HFF-Myc (cell line): ENCODE results near the gene ATG4B.

Experiments used
- DNase-seq: peaks from one replicate; pipeline ENCODE4 v3.0.0-alpha.2; 2011; ENCODE audit warnings: low read depth; ENCODE audit errors: extremely low read depth
- H3K4me3 ChIP-seq: replicated peaks from 2 replicates; pipeline ENCODE4 v1.5.1; 2011; ENCODE audit warnings: low read depth, mild to moderate bottlenecking, control low read depth, low read length
- CTCF ChIP-seq: IDR thresholded peaks from 2 replicates; pipeline ENCODE4 v1.5.1; 2012; ENCODE audit warnings: mild to moderate bottlenecking, low read depth, low read length, control low read depth; ENCODE audit errors: missing control alignments

The ATG4B gene

GRCh38 chr2:241640165-241640795, 2.8 kb downstream of the ATG4B start:
- TF ChIP-seq CTCF: no peak
- no peak for DNase-seq
- no peak overlapping the region for H3K4me3 ChIP-seq

GRCh38 chr2:241641631-241642030, 4.1 kb downstream of the ATG4B start:
- no peak overlapping the region for H3K4me3 ChIP-seq
- no peak for DNase-seq
- no peak for TF ChIP-seq CTCF

- TF ChIP-seq CTCF: no peak
- no peak for DNase-seq
- H3K4me3 ChIP-seq: no peak overlapping the region
Observed at GRCh38 chr2:241645056-241645914, 7.8 kb downstream of the ATG4B start.

GRCh38 chr2:241645915-241646645, 8.6 kb downstream of the ATG4B start:
- DNase-seq: no peak
- H3K4me3 ChIP-seq: no peak overlapping the region

GRCh38 chr2:241648453-241648852, 11.0 kb downstream of the ATG4B start:
- no peak overlapping the region for H3K4me3 ChIP-seq
- TF ChIP-seq CTCF: no peak
- no peak for DNase-seq

More at GRCh38 chr2:241645915-241646645, 8.6 kb downstream of the ATG4B start:
- TF ChIP-seq CTCF: no peak

- no peak overlapping the region for H3K4me3 ChIP-seq
- TF ChIP-seq CTCF: no peak
- DNase-seq: no peak
Observed at GRCh38 chr2:241649404-241649803, 11.9 kb downstream of the ATG4B start.
